NCI-H2081 treated with DMSO at 0.1 percent for 48 hours (cell line): ENCODE data around the gene RGL4.
"Not testable (repeated sequence)": the region's sequence is repeated elsewhere in the genome, so short reads cannot be mapped to it uniquely, and the experiment has no call there.

Experiments
- DNase-seq: peaks from one replicate; lab custom pipeline; 2025; lab: John Stamatoyannopoulos, UW

Gene RGL4, protein sequence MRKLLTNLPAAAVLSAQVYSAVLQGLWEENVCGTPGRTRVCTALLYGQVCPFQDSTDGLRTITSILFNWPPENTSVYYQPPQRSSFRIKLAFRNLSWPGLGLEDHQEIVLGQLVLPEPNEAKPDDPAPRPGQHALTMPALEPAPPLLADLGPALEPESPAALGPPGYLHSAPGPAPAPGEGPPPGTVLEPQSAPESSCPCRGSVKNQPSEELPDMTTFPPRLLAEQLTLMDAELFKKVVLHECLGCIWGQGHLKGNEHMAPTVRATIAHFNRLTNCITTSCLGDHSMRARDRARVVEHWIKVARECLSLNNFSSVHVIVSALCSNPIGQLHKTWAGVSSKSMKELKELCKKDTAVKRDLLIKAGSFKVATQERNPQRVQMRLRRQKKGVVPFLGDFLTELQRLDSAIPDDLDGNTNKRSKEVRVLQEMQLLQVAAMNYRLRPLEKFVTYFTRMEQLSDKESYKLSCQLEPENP

DNA sequence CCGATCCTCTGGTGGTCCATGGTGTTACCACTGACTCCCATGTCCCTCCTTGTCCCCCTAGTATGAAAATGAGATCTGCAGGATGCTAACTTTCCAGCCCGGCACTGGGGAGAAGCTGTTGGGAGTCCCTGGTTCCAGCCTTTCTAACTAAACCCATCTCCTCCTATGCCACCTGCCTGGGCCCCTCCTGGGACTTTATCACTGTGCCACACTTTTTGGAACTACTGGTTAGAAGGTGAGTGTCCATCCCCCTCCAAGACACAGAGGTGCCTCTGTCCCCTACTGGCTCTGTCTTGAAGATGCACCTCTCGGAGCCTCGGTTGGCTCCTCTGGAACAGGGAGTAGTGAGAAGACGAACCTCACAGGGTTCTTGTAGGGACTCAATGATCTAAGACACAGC is at the start of gene RGL4:
TSS of gene RGL4 (plus strand) at position 301 of the 400 bp plus-strand sequence. CDS start 1,018 bp downstream, outside the sequence.
- no peak for DNase-seq

DNA sequence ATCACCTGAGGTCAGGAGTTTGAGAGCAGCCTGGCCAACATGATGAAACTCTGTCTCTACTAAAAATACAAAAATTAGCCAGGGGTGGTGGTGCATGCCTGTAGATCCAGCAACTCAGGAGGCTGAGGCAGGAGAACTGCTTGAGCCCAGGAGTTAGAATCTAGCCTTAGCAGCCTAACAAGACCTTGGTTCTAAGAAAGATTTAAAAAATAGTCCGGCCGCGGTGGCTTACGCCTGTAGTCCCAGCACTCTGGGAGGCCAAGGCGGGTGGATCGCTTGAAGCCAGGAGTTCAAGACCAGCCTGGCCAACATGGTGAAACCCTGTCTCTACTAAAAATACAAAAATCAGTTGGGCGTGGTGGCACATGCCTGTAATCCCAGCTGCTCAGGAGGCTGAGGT is 44.3 kb upstream of the RGL4 start:
- not testable (repeated sequence) for DNase-seq

DNA sequence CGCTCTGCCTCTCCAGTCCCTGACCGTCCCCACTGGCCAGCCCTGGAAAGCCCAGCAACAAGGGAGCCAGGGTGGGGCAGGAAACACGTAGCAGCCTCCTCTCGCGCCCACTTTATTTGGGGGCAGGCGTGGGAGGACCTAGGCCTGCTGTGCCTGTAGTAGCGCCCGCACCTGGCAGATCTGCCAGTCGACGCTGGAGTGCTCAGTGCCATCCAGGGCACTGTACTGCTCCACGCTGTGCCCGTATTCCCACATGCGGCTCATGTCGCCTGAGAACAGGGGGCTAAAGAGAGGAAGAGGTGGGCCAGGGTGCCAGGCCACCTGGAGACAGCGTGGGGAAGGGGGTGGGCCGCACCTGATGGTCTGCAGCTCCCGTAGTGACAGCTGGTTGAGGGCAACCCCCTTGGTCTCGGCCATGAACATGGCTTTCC is 41.7 kb upstream of the RGL4 start:
- DNase-seq: no peak

GRCh38 chr22:23651676-23652075 is 39.1 kb upstream of the RGL4 start:
- DNase-seq: no peak

DNA sequence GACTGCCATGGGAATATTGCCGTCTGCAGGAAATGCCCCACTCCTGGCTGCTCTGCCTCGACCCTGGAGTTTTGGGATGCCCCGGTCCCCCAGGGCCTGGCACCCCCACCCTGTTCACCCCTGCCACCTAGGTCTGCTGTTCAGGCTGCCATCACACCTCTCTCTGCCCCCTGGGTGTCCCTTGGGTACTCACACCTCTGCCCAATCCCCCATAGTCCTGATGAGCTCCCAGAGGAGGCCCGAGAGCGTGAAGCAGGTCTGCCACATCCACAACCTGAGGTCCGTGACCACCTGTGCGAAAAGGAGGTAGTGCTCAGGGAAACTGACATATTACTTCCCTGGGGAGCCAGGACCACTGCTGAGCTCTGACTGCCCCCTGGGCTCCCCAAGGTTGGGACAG is 38.5 kb upstream of the RGL4 start:
- no peak for DNase-seq

DNA sequence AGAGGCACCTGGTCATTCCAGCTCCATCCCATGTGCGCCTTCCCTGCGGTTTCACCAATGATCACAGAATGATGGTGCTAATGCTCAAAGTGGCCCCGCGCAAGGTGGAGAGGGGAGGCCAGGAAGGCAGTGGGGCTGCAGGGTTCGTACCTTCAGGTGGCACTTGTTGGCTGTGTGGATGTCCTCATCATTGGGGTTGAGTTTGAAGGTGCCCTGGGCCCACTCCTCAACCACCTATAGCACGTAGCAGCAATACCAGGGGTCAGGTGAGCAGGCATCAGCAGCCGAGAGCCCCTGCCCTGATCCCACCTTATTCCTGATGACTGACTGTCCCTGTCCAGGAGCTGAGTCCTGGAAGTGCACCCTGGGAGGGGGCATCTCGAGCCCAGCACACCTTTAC is 38.1 kb upstream of the RGL4 start:
- DNase-seq: no peak

DNA sequence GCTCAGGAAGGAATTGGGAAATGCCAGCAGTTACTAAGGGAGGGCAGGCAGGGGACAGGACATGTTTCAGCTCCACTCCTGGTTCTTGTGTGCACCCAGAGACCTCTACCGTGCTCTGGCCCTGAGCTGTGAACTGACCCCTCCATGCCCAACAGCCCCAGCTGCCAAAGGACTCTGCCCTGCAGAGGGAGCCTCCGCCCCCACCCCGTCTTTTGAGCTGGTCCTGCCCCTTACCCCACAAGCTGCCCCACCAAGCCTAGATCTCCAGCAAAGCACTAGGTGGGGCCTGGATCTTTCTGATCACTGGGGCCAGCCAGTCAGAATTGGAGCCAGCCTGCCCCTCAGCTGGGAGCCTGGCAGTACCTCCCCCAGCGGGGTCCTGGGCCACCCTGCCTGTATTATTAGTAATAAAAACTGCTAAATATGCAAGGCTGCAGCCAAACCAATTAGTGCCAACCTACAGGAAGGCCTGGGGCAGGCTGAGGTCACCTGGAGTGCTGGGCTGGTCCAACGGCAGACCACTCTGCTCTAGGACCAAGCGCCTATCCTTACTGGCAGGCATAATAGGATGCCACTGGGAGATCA is 34.8 kb upstream of the RGL4 start:
- DNase-seq: no peak

- no peak for DNase-seq
Measured at GRCh38 chr22:23657727-23658126, 33.1 kb upstream of the RGL4 start.

- DNase-seq: not testable (repeated sequence)
Measured at GRCh38 chr22:23660381-23660780, 30.4 kb upstream of the RGL4 start.

GRCh38 chr22:23670378-23671295 is 20.2 kb upstream of the RGL4 start:
- no peak for DNase-seq

DNA sequence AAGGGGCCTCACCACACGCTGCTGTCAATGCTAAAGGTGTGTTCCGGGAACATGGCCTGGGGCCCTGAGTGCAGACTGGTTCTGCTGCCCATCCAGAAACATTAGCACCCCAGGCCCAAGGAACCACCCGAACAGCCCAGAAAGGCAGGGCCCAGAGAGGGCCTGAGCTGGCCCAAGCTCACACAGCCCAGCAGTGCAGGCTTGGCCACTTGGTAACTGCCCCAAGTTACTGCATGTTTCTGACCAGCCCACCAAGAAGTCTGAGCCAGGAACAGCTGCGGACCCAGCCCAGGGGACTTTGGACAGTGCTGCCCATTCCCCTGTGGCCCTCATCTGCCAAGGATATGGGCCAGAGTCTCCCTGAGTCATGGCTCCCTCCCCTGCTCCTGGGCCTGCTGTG is 19.4 kb upstream of the RGL4 start:
- DNase-seq: not testable (repeated sequence)

DNA sequence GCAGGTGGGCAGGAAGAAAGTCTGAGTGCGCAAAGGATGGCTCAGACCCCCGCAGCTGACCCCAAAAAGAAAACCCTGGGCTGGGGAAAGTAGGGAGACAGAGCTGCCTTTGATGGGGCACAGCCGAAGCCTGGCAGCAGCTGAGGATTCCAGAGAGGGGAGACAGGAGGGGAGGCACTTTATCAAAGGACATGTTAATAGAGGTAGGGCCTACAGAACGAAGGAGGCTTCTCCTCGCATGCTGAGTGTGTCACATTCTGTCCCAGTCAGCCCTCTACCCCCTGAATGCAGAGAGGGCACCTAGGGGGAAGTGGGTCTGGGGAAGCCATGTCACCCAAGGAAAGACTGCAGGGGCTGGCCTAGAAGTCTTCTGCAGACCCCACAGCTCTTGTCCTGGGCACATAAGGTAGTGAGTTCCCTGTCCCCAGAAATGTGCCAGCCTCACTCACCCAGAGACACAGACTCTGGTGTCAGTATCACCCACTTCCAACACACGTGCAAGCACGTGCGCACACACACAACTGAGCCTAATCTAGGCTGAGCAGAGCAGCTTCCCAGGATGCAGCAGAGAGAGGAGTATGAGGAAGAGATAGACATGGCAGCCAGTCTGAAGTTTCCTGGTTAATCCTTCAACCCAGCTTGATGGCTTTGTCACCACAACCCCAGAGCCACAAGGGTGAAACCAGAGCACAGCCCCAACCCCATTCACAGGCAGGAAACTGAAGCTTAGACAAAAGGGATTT is 18.3 kb upstream of the RGL4 start:
- not testable (repeated sequence) for DNase-seq

DNA sequence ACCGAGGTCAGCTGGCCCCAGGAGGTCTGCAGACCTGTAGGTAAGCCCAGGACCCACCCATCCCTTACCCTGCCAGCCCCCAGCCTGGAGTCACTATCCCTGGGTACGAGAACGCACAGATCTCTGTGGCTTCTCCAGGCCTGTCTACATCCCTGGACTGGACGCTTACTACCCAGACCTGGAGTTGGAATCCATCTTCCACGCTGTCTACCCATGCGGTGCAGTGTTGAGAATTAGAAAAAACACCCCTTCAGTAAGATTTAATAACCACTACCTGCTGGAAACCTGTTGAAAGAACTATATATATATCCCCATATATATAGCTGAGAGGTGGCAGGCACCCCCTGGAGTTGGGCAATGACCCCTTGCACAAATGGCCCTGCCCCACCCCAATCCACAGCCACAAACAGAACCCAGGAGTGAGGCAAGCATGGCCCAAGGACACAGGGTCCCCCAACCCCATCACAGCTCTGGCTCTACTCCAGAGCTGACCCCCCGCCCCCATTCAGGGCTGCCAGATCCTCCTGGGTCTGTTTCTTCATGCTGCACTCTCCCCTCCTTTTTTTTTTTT is 17.7 kb upstream of the RGL4 start:
- no peak for DNase-seq

DNA sequence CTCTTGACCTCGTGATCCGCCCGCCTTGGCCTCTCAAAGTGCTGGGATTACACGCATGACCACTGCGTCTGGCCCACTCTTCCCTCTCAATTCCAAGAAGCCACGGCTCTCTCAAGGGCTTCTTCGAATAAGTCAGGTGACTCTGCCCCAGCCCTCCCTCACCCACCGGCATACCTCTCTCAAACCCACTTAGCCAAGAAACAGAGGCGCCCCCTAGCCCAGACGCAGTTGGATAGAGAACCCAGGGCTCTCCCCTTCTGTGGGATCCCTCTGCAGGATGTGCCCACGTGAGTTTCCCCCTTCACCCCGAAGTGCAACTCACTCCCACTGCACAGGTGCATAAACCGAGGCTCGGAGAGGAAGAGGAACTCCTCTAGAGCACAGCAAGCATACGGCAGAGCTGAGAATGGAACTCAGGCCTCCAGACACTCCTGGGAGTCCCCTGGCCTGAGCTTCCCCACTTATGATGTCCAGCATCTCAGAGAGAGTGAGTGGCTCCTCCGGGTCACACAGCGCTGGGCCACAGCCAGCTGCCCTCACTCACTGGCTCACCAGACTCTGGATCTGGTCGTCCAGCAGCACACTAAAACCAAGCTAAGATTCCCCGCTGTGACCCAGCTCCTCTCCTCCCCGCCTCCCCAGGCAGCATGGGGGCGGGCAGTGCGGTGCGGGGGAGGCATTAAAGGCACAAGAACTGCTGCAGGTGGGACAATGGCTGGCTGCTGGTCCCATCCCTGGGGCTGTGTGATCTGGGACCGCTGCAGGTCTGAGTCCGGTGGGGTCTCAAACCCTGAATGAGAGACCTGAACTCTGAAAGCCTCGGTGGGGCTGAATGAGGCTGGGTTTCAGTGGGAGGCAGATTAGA is 16.8 kb upstream of the RGL4 start:
- DNase-seq: no peak

DNA sequence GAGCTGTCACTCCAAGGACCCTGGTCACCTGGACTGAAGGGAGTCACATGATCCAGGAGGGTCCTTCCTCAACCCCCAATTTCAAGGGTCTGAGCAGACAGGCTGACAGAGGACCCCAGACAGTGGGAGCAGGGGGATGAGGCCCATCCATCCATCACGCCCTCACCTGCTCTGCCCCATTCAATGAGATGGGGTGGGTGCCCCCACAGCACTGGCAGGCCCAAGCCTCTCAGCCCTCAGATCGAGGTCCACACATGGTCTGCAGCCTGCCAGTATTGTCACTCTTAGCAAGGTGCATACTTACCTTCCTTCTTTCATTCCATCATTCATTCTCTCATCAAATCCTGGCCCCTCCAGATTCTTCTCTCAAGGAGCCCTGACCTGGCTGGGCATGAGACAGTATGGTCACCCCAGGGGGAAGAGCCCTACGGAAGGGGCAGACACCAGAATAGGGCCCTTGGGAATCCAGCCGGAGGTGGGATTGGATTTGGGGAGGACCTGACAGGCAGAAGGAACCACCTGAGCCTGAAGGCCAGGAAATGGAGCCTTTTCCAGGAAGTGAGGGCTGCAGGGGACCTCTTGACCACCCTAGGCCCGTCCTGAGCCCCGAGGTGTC is 15.8 kb upstream of the RGL4 start:
- DNase-seq: not testable (repeated sequence)

DNA sequence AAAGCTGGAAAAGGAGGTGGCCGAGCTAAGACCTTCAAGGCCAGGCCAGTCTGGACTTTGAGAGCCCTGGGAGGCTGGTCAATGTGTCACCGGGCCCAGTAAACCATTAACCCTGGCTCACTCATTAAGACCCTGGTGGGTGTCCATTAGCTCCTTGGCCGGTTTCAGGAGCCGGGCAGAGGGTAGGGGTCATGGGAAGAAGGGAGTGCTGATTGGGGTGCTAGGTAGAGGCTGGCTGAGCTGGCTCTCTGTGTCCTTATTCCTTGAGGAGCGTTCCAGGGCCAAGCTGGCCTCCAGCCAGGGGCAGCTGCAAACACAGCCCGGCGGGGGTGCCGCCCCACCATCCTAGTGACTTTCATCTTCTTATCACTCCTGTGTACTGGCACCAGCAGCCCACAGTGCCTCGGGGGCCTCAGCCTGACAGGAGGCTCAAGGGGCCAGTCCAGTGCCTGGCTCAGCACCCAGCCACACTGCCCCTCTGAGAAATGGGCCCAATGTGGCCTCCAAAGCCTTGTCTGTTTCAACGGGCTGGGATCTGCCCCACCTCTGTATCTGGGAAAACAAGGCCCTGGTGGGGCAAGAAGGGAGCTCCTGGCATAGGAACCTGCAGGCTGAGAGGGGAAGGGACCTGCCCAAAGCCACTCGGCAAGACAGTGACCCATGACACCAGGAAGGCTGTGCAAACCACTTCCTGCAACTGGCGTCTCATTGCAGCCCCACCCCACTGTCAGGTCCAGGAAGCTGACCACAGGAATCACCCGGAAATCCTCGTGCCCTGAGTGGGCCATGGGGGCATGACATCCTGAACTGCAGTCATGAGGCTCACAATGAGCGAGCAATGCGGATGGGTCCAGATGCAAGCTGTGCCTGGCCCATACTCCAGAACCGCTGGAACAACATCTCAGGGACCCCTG is 15.1 kb upstream of the RGL4 start:
- DNase-seq: no peak

DNA sequence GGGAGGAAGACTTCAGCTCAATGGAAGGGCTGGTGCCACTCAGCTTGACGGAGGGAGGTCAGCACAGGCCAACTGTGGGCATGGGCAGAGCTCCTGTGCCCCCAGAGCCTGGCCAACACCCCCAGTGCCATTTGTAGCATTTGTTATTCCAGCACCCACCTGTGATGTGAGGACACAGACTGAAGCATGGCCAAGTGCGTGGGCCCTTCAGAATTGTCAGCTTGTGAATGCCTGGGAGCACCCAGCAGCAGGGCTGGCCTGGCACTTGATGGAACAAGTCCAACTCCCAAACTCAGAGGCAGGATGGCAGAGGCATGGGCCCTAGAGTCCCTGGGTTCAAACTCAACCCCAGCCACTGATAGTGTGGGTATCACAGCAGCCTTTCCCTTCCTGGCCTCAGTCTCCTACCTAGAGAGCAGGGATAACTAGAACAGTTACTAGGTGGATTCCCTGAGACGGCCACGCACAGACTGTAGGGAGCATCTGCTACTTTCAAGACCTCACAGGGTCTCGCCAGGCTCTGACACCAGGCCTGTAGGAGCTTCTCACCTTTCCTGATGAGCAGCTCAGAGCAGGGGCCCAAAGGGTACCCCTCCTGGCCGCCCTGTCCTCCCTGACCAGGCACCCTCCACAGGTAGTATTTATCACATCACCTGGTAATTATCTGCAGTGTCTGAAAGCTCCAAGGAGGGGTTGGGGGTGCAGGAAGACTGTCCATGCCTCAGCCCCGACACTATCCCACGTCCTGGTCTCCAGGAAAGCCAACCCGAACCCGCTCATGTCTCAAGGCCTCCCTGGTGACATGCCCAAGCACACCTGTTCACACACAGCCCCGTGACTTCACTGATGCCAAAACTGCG is 13.7 kb upstream of the RGL4 start:
- DNase-seq: not testable (repeated sequence)

- DNase-seq: no peak
Measured at GRCh38 chr22:23677701-23677995, 13.2 kb upstream of the RGL4 start.
